Body of pancreas (tissue), 4 donors: ENCODE results near the gene LSG1. TPM values are rescaled to one million over a fixed set of nuclear protein-coding genes. Genes with fewer than 3 reads are reported as not detected.

Source experiments
- ATAC-seq: fragments of 150-250 bp; one replicate; pipeline ENCODE4 v1.9.1; 2016
- DNase-seq, 4 donors: peaks; one replicate each; pipeline ENCODE4 v3.0.0-alpha.2; 2019
- H3K27ac ChIP-seq, 4 donors: fragments of 200-600 bp; sonication (generic); 1 replicate in 3 of 4; 2 replicates in 1 of 4; pipeline versions ENCODE4 v1.5.1 to v1.6.1; 2016 to 2019; ENCODE audit warnings: mild to moderate bottlenecking in 1 of 4, mixed read lengths in 1 of 4, moderate library complexity in 1 of 4
- H3K27me3 ChIP-seq, 2 donors: fragments of 200-600 bp; sonication (generic); one replicate each; pipeline ENCODE4 v1.6.0; 2016; ENCODE audit warnings: mild to moderate bottlenecking in 1 of 2
- H3K36me3 ChIP-seq, 2 donors: fragments of 200-600 bp; sonication (generic); replicated peaks in 1 of 2; 2 replicates each; pipeline ENCODE4 v1.5.1; 2016; ENCODE audit warnings: low read depth in 2 of 2; ENCODE audit not compliant: insufficient read depth in 1 of 2
- H3K4me1 ChIP-seq: fragments of 200-600 bp; sonication (generic); one replicate; pipeline ENCODE4 v1.6.0; 2016
- H3K4me3 ChIP-seq, 2 donors: fragments of 200-600 bp; sonication (generic); 1 replicate in 1 of 2; 2 replicates in 1 of 2; pipeline ENCODE4 v1.5.1; 2016 to 2019
- H3K9me3 ChIP-seq, 3 donors: fragments of 200-600 bp; sonication (generic); 1 replicate in 2 of 3; 2 replicates in 1 of 3; pipeline ENCODE4 v1.5.1; 2016
- CTCF ChIP-seq, 7 experiments: fragments of 450-650 bp in 4 of 7; fragments of 200-600 bp in 3 of 7; sonication (generic) in 3 of 7; IDR thresholded peaks; one replicate each; pipeline ENCODE4 v1.5.1; 2016 to 2019; ENCODE audit warnings: antibody characterized with exemption in 7 of 7
- POLR2A ChIP-seq, 3 donors: fragments of 450-650 bp; IDR thresholded peaks; one replicate each; pipeline ENCODE4 v1.6.1; 2016; ENCODE audit warnings: antibody characterized with exemption in 3 of 3, mild to moderate bottlenecking in 2 of 3
- WGBS, 2 donors: methylation state at CpG; one replicate each; pipeline ENCODE4 v1.1.5; 2017; 5-methylcytosine and 5-hydroxymethylcytosine counted together
- intact Hi-C: fragments of 100-400 bp; cut with DNase I; formaldehyde crosslinking; loops from one replicate; pipeline ENCODE4 v1.15.1; 2023
- total RNA-seq, 2 donors: library from RNA; depleted of rRNA; stranded (reverse); fragments of >200 nt; gene quantifications; one replicate each; pipeline ENCODE4 v1.1.0, GENCODE V29; 2016

LSG1 gene
- total RNA-seq, 2 donors from 2014 or later, result 30.1 to 36.9 TPM

GRCh38 chr3:194624956-194625355, 47.0 kb downstream of the LSG1 start:
- WGBS, 2 donors, result 78 to 87% methylated on average over 5 to 6 of the region's 6 CpGs
- intact Hi-C loops, result no loop called here
- TF ChIP-seq CTCF (IDR thresholded peaks at IDR 0.05), result no peak
- no peak for TF ChIP-seq POLR2A (IDR thresholded peaks at IDR 0.05)
- H3K9me3 ChIP-seq, result no peaks in the 10 kb centered on the region
- H3K36me3 ChIP-seq, result no peaks in the 10 kb centered on the region
- no peak for DNase-seq
- H3K27me3 ChIP-seq, result no peaks in the 10 kb centered on the region
- no peak for ATAC-seq
- H3K4me3 ChIP-seq, result no peak overlapping the region
- H3K27ac ChIP-seq, result no peak overlapping the region
- H3K4me1 ChIP-seq, result no peaks in the 10 kb centered on the region

GRCh38 chr3:194623449-194624290, 48.3 kb downstream of the LSG1 start:
- TF ChIP-seq POLR2A (IDR thresholded peaks at IDR 0.05) (no peak), CTCF (IDR thresholded peaks at IDR 0.05) (no peak)
- no peak for ATAC-seq
- DNase-seq, result no peak
- intact Hi-C loops, result no loop called here
- Histone ChIP-seq H3K36me3 (no peaks in the 10 kb centered on the region), H3K4me3 (no peak overlapping the region), H3K4me1 (no peaks in the 10 kb centered on the region), H3K27me3 (no peaks in the 10 kb centered on the region), H3K27ac (no peak overlapping the region), H3K9me3 (no peaks in the 10 kb centered on the region)
- WGBS, 2 donors, result 82 to 85% methylated on average over 18 to 25 of the region's 25 CpGs

- no peak overlapping the region for H3K4me3 ChIP-seq
- ATAC-seq, result no peak
- H3K9me3 ChIP-seq, result no peaks in the 10 kb centered on the region
- H3K27ac ChIP-seq, result no peak overlapping the region
- H3K27me3 ChIP-seq, result no peaks in the 10 kb centered on the region
- intact Hi-C loops, result no loop called here
- H3K36me3 ChIP-seq, result no peaks in the 10 kb centered on the region
- no peaks in the 10 kb centered on the region for H3K4me1 ChIP-seq
- 85 to 90% methylated on average over 23 to 25 of the region's 26 CpGs for WGBS, 2 donors
- no peak for DNase-seq
- no peak for TF ChIP-seq POLR2A (IDR thresholded peaks at IDR 0.05)
- TF ChIP-seq CTCF (IDR thresholded peaks at IDR 0.05), result no peak
Observed at GRCh38 chr3:194622621-194623340, 49.2 kb downstream of the LSG1 start.

GRCh38 chr3:194621947-194622346, 50.0 kb downstream of the LSG1 start:
- intact Hi-C loops, result no loop called here
- Histone ChIP-seq H3K27ac (no peak overlapping the region), H3K4me1 (no peaks in the 10 kb centered on the region), H3K36me3 (no peaks in the 10 kb centered on the region), H3K9me3 (no peaks in the 10 kb centered on the region), H3K27me3 (no peaks in the 10 kb centered on the region), H3K4me3 (no peak overlapping the region)
- ATAC-seq (no peak), DNase-seq (no peak)
- WGBS, 2 donors, result 87 to 93% methylated on average over 14 of the region's 14 CpGs
- TF ChIP-seq POLR2A (IDR thresholded peaks at IDR 0.05) (no peak), CTCF (IDR thresholded peaks at IDR 0.05) (no peak)
